Tibial nerve (tissue), 4 donors: ENCODE measurements around the gene MFSD2A. TPM values are rescaled to one million over a fixed set of nuclear protein-coding genes. Genes with fewer than 3 reads are reported as not detected.
A peak's percentile ranks its signal among the peaks of the same experiment; 100 is the strongest.

Source experiments
- DNase-seq, 2 donors: peaks; one replicate each; pipeline ENCODE4 v3.0.0-alpha.2; 2019; ENCODE audit warnings: low spot score in 2 of 2
- H3K27ac ChIP-seq, 4 donors: fragments of 200-600 bp; sonication (generic) in 3 of 4; one replicate each; pipeline ENCODE4 v1.5.1; 2017 to 2019; ENCODE audit warnings: mild to moderate bottlenecking in 1 of 4
- H3K27me3 ChIP-seq, 2 donors: fragments of 200-600 bp; sonication (generic) in 1 of 2; one replicate each; pipeline versions ENCODE4 v1.5.1 to v1.6.0; 2017 to 2019
- H3K36me3 ChIP-seq, 3 donors: fragments of 200-600 bp; sonication (generic); one replicate each; pipeline ENCODE4 v1.5.1; 2018 to 2019
- H3K4me1 ChIP-seq, 4 donors: fragments of 200-600 bp; sonication (generic) in 3 of 4; one replicate each; pipeline ENCODE4 v1.5.1; 2017 to 2019
- H3K4me3 ChIP-seq, 4 donors: fragments of 200-600 bp; sonication (generic) in 3 of 4; one replicate each; pipeline ENCODE4 v1.5.1; 2017 to 2019; ENCODE audit warnings: mild to moderate bottlenecking in 1 of 4, moderate library complexity in 1 of 4
- H3K9me3 ChIP-seq, 4 donors: fragments of 200-600 bp; sonication (generic) in 3 of 4; one replicate each; pipeline ENCODE4 v1.5.1; 2017 to 2019
- CTCF ChIP-seq, 5 experiments: fragments of 200-600 bp in 3 of 5; fragments of 450-650 bp in 2 of 5; sonication (generic) in 3 of 5; IDR thresholded peaks; one replicate each; pipeline ENCODE4 v1.5.1; 2016 to 2019; ENCODE audit warnings: antibody characterized with exemption in 5 of 5, mild to moderate bottlenecking in 3 of 5, moderate library complexity in 2 of 5
- EP300 ChIP-seq, 2 donors: sonication (generic); formaldehyde crosslinking; IDR thresholded peaks; one replicate each; pipeline ENCODE4 v1.6.1; 2017; ENCODE audit warnings: antibody characterized with exemption in 2 of 2, mild to moderate bottlenecking in 1 of 2
- POLR2A ChIP-seq, 2 donors: fragments of 450-650 bp; IDR thresholded peaks; one replicate each; pipeline ENCODE4 v1.6.1; 2017; ENCODE audit warnings: antibody characterized with exemption in 2 of 2, mild to moderate bottlenecking in 2 of 2, moderate library complexity in 2 of 2
- WGBS, 2 donors: methylation state at CpG; one replicate each; pipeline ENCODE4 v1.1.5; 2018; 5-methylcytosine and 5-hydroxymethylcytosine counted together
- total RNA-seq, 4 donors: library from RNA; depleted of rRNA; stranded (reverse); fragments of >200 nt; gene quantifications; one replicate each; pipeline ENCODE4 v1.1.0, GENCODE V29; 2016

Gene MFSD2A
- total RNA-seq, 4 donors from 2014 or later = 6.0 to 24.3 (median 18.1) TPM

GRCh38 chr1:39984951-39985350 lies 30.0 kb downstream of the MFSD2A start:
- no peaks in the 10 kb centered on the region for H3K36me3 ChIP-seq
- H3K4me3 ChIP-seq = no peak overlapping the region
- no peak overlapping the region for H3K27ac ChIP-seq
- TF ChIP-seq EP300 (IDR thresholded peaks at IDR 0.05) = no peak
- H3K27me3 ChIP-seq = no peaks in the 10 kb centered on the region
- H3K9me3 ChIP-seq = no peaks in the 10 kb centered on the region
- whole genome bisulfite sequencing, 2 donors = 85% methylated on average over 7 of the region's 7 CpGs
- DNase-seq = no peak
- peaks cover 0 to 20% (median 5%) of the 10 kb centered on the region in 4 donors for H3K4me1 ChIP-seq

DNA sequence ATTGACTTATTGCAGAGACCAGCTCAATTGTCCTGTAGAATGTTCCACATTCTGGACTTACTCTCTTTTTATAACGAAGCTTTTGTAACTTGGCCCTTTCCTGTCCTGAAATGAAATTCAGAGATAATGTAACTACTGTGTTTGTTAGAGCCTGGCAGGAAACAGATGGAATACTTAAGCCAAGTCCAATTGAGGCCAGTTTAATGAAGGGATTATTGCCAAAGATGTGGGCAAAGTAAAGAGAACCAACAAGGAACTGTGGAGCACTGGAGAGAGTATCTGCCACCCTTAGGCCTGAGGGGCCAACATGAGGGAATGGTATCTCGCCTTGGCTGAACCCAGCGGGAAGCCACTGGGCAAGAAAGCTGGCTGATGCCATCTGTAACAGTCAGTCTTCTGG lies 32.9 kb downstream of the MFSD2A start:
- Histone ChIP-seq H3K9me3 (no peaks in the 10 kb centered on the region), H3K4me3 (no peak overlapping the region), H3K27me3 (no peaks in the 10 kb centered on the region), H3K27ac (peak overlapping the region; percentile 5 to 80 (median 48)), H3K4me1 (peaks cover 0 to 20% (median 5%) of the 10 kb centered on the region in 4 donors), H3K36me3 (no peaks in the 10 kb centered on the region)
- TF ChIP-seq POLR2A (IDR thresholded peaks at IDR 0.05) (no peak), CTCF (IDR thresholded peaks at IDR 0.05) (no peak), EP300 (IDR thresholded peaks at IDR 0.05) (peak in 1 of 2 donors; percentile 15)
- no peak for DNase-seq
- 44 to 47% methylated on average over 3 of the region's 3 CpGs for WGBS, 2 donors

DNA sequence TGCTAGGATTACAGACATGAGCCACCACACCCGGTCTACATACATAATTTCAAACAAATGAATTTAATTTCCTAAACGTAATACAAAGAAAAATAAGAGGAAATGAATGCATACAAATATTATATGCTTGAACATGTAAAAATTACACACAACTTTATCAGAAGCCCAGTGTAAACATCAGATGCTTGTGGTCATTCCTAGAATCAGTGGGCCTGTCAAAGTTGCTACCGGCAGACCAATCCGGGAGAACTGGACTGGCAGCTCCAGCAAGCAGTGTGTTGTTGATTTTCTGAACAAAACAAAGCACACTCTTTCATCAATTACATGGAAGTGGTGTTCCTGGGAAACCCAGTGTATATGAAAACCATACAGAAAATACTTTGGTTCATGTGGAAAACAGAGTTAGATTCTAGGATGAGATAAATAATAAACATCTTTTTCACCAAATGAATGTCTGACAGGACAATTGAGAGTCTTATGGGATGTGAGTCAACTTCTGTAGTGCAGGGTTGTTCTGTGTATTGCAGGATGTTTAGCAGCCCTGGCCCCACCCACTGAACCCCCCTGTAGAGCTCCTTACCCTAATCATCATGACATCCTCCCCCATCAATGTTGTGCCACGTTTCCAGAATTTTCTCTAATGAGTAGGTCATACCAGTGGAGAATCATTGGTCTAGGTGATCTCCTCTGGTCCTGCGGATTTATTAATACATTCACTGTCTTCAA lies 33.8 kb downstream of the MFSD2A start:
- no peak for TF ChIP-seq CTCF (IDR thresholded peaks at IDR 0.05)
- TF ChIP-seq EP300 (IDR thresholded peaks at IDR 0.05) = no peak
- no peak for TF ChIP-seq POLR2A (IDR thresholded peaks at IDR 0.05)
- Histone ChIP-seq H3K4me1 (peaks cover 0 to 20% (median 5%) of the 10 kb centered on the region in 4 donors), H3K9me3 (no peaks in the 10 kb centered on the region), H3K4me3 (no peak overlapping the region), H3K27ac (peak overlapping the region in 2 of 4 donors; percentile 74 to 80), H3K36me3 (no peaks in the 10 kb centered on the region), H3K27me3 (no peaks in the 10 kb centered on the region)
- WGBS, 2 donors = 57 to 62% methylated on average over 6 of the region's 6 CpGs
- DNase-seq = no peak

DNA sequence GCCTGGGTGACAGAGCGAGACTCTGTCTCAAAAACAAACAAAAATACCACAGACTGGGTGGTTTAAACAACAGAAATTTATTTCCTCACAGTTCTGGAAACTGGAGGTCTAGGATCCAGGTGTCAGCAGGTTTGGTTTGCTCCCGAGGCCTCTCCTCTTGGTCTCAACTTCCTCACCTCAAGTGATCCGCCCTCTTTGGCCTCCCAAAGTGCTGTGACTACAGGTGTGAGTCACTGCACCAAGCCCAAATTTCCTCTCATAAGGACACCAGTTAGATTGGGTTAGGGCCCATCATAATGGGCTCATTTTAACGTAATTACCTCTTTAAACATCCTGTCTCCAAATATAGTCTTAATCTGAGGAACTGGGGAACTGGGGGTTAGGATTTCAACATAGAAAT lies 35.5 kb downstream of the MFSD2A start:
- Histone ChIP-seq H3K9me3 (no peaks in the 10 kb centered on the region), H3K4me3 (no peak overlapping the region), H3K27me3 (no peaks in the 10 kb centered on the region), H3K27ac (no peak overlapping the region), H3K4me1 (peaks cover 0 to 20% (median 5%) of the 10 kb centered on the region in 4 donors), H3K36me3 (no peaks in the 10 kb centered on the region)
- TF ChIP-seq POLR2A (IDR thresholded peaks at IDR 0.05) (no peak), CTCF (IDR thresholded peaks at IDR 0.05) (no peak), EP300 (IDR thresholded peaks at IDR 0.05) (no peak)
- no peak for DNase-seq
- WGBS, 2 donors = 81 to 90% methylated on average over 4 of the region's 4 CpGs

- no peak for DNase-seq
- peaks cover 0 to 12% (median 5%) of the 10 kb centered on the region in 4 donors for H3K4me1 ChIP-seq
- 80 to 82% methylated on average over 2 of the region's 2 CpGs for WGBS, 2 donors
These were observed 37.3 kb downstream of the MFSD2A start for GRCh38 chr1:39992234-39992633.

More at GRCh38 chr1:39992234-39992633, 37.3 kb downstream of the MFSD2A start:
- Histone ChIP-seq H3K36me3 (no peaks in the 10 kb centered on the region), H3K4me3 (no peak overlapping the region), H3K27me3 (no peaks in the 10 kb centered on the region), H3K9me3 (no peaks in the 10 kb centered on the region), H3K27ac (no peak overlapping the region)
- TF ChIP-seq CTCF (IDR thresholded peaks at IDR 0.05) (no peak), POLR2A (IDR thresholded peaks at IDR 0.05) (no peak)
